ENCODE data around the gene ATG16L1.

GRCh38 chr2:233312874-233313273 is 61.4 kb downstream of the ATG16L1 start:
- no peak for TF ChIP-seq EZH2 (IDR thresholded peaks at IDR 0.05; ENCODE audit: low read length)
- TF ChIP-seq, protein P1, sequence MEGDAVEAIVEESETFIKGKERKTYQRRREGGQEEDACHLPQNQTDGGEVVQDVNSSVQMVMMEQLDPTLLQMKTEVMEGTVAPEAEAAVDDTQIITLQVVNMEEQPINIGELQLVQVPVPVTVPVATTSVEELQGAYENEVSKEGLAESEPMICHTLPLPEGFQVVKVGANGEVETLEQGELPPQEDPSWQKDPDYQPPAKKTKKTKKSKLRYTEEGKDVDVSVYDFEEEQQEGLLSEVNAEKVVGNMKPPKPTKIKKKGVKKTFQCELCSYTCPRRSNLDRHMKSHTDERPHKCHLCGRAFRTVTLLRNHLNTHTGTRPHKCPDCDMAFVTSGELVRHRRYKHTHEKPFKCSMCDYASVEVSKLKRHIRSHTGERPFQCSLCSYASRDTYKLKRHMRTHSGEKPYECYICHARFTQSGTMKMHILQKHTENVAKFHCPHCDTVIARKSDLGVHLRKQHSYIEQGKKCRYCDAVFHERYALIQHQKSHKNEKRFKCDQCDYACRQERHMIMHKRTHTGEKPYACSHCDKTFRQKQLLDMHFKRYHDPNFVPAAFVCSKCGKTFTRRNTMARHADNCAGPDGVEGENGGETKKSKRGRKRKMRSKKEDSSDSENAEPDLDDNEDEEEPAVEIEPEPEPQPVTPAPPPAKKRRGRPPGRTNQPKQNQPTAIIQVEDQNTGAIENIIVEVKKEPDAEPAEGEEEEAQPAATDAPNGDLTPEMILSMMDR (optimal IDR thresholded peaks at IDR 0.05 in 1 of 3, IDR thresholded peaks at IDR 0.05 in 1 of 3, conservative IDR thresholded peaks at IDR 0.05 in 1 of 3; ENCODE audit: extremely low read depth in 1 of 3, insufficient read depth in 2 of 3, low read length in 3 of 3): no peak

All from keratinocyte (primary cell).